HepG2 (cell line): ENCODE results near the gene LAMB3. TPM values are rescaled to one million over a fixed set of nuclear protein-coding genes. Genes with fewer than 3 reads are reported as not detected.

Experiments used
- ATAC-seq: fragments of 200-7000 bp; cut with Tn5 transposase; 3 replicates; pipeline ENCODE4 v1.9.1; 2020; ENCODE audit warnings: mild to moderate bottlenecking, moderate library complexity
- BruUV-seq: library from RNA; stranded (reverse); fragments of 400-500 nt; replicated peaks from 2 replicates; lab custom pipeline; 2021; lab: Mats Ljungman, UMichigan
- CTCF ChIA-PET: fragments of 300-600 bp; formaldehyde crosslinking; extraction: SDS; loops from one replicate; lab custom pipeline; 2021; ENCODE audit warnings: low total read pairs, inconsistent platforms, low intra/inter-chr PET ratio; lab: Yijun Ruan, JAX
- POLR2A ChIA-PET: fragments of 350-600 bp; sonication (Branson Sonifier 250); formaldehyde crosslinking; loops from one replicate; lab custom pipeline; 2020; ENCODE audit warnings: antibody characterized with exemption, inconsistent platforms; lab: Yijun Ruan, JAX
- DNase-seq: peaks from one replicate; pipeline ENCODE4 v3.0.0-alpha.2; 2015; ENCODE audit warnings: low spot score
- FAIRE-seq: peaks from 3 replicates; lab custom pipeline; 2011; peaks lifted over from hg19 to GRCh38; lab: Jason Lieb, UNC
- H2AFZ ChIP-seq: one replicate; pipeline ENCODE4 v1.6.1; 2011; ENCODE audit warnings: low read length, inconsistent platforms
- H3K27ac ChIP-seq: fragments of 300-600 bp; 3 replicates; pipeline ENCODE4 v1.8.0; 2011; ENCODE audit warnings: mixed run types, mild to moderate bottlenecking, mixed read lengths, low read length, inconsistent platforms; ENCODE audit not compliant: insufficient read depth; ENCODE audit errors: extremely low read length
- H3K27me3 ChIP-seq, 2 experiments: fragments of 200-600 bp in 1 of 2; 2 replicates in 1 of 2; 3 replicates in 1 of 2; pipeline versions ENCODE4 v1.6.0 to v1.8.0; 2011; ENCODE audit warnings: low read length in 2 of 2, mild to moderate bottlenecking in 2 of 2, moderate library complexity in 2 of 2, inconsistent platforms in 1 of 2; ENCODE audit not compliant: insufficient read depth in 2 of 2, control insufficient read depth in 1 of 2
- H3K36me3 ChIP-seq, 2 experiments: fragments of 200-600 bp in 1 of 2; replicated peaks in 1 of 2; 2 replicates in 1 of 2; 3 replicates in 1 of 2; pipeline versions ENCODE4 v1.5.1 to v1.8.0; 2011; ENCODE audit warnings: low read length in 2 of 2, inconsistent platforms in 1 of 2; ENCODE audit not compliant: insufficient read depth in 2 of 2, control insufficient read depth in 1 of 2
- H3K4me1 ChIP-seq: 2 replicates; pipeline ENCODE4 v1.5.1; 2012; ENCODE audit warnings: low read length, inconsistent platforms; ENCODE audit not compliant: insufficient read depth
- H3K4me2 ChIP-seq: 2 replicates; pipeline ENCODE4 v1.6.0; 2011; ENCODE audit warnings: low read depth, low read length, inconsistent platforms
- H3K4me3 ChIP-seq, 3 experiments: fragments of 200-600 bp in 1 of 3; sonication (generic), shearing (Covaris generic) in 1 of 3; replicated peaks in 1 of 3; 2 replicates each; pipeline ENCODE4 v1.5.1; 2011 to 2016; ENCODE audit warnings: low read length in 3 of 3, inconsistent platforms in 2 of 3, low read depth in 2 of 3, mild to moderate bottlenecking in 2 of 3, control low read depth in 1 of 3, mixed read lengths in 1 of 3; ENCODE audit not compliant: insufficient read depth in 1 of 3
- H3K79me2 ChIP-seq: one replicate; pipeline ENCODE4 v1.6.1; 2011; ENCODE audit warnings: low read length, inconsistent platforms; ENCODE audit not compliant: insufficient read depth
- H3K9ac ChIP-seq: 2 replicates; pipeline ENCODE4 v1.6.0; 2011; ENCODE audit warnings: mild to moderate bottlenecking, low read depth, low read length, inconsistent platforms; ENCODE audit not compliant: insufficient read depth
- H3K9me3 ChIP-seq: 2 replicates; pipeline ENCODE4 v1.5.1; 2012; ENCODE audit warnings: mild to moderate bottlenecking, low read length
- H4K20me1 ChIP-seq: 2 replicates; pipeline ENCODE4 v1.6.0; 2011; ENCODE audit warnings: inconsistent platforms, mild to moderate bottlenecking, low read length, moderate library complexity; ENCODE audit not compliant: insufficient read depth
- E2F5 ChIP-seq: sonication (generic); formaldehyde crosslinking; conservative IDR thresholded peaks from 2 replicates; pipeline ENCODE4 v1.4.0; 2020; ENCODE audit warnings: missing genetic modification reagents
- MAFG ChIP-seq: sonication (generic); formaldehyde crosslinking; IDR thresholded peaks from 2 replicates; pipeline ENCODE4 v1.5.1; 2020; ENCODE audit warnings: mild to moderate bottlenecking, missing genetic modification reagents
- WGBS: methylation state at CpG from one replicate; pipeline ENCODE4 v1.1.6; 2017; ENCODE audit warnings: low lambda C conversion rate; 5-methylcytosine and 5-hydroxymethylcytosine counted together
- in situ Hi-C: cut with HindIII; loops from 2 replicates; pipeline ENCODE4 v1.10.0; 2017; ENCODE audit warnings: low pct_unique_long_range_greater_than_20kb; ENCODE audit not compliant: extremely low pct_ligation_motif_present
- intact Hi-C: fragments of 100-400 bp; cut with micrococcal nuclease; formaldehyde crosslinking; loops from one replicate; pipeline ENCODE4 v1.10.0; 2022; ENCODE audit not compliant: unreplicated experiment
- polyA plus RNA-seq, 8 experiments: library from polyadenylated mRNA; depleted of rRNA in 3 of 8; stranded (reverse) in 7 of 8; unstranded in 1 of 8; fragments of >200 nt; fragmentation: Illumina TruSeq in 4 of 8; extraction: Trizol in 4 of 8; gene quantifications; 2 replicates each; pipeline versions ENCODE4 v1.2.1 to v1.2.3, GENCODE V29; 2011 to 2016; ENCODE audit warnings: low read depth in 4 of 8, missing spikeins in 1 of 8, mixed read lengths in 1 of 8; ENCODE audit not compliant: insufficient read depth in 1 of 8
- total RNA-seq, 5 experiments: library from RNA; depleted of rRNA; stranded (reverse); fragments of >200 nt; fragmentation: Illumina TruSeq; extraction: Trizol; gene quantifications; 2 replicates each; pipeline ENCODE4 v1.2.3, GENCODE V29; 2016; ENCODE audit warnings: low read depth in 1 of 5
- TF ChIP-seq, protein P1 (sequence below): sonication (generic); formaldehyde crosslinking; IDR thresholded peaks from 2 replicates; pipeline ENCODE4 v1.5.0; 2020; ENCODE audit warnings: mild to moderate bottlenecking, missing genetic modification reagents
- TF ChIP-seq, protein P2 (sequence below): sonication (generic); formaldehyde crosslinking; IDR thresholded peaks from 2 replicates; pipeline ENCODE4 v1.4.0; 2020; ENCODE audit warnings: mild to moderate bottlenecking, missing genetic modification reagents

Gene LAMB3
- total and polyA plus RNA-seq, 2 of the 13 experiments (the other 11 are each of a cell fraction or from before 2014, with no cell fraction given) = 0.18 to 0.24 TPM

DNA sequence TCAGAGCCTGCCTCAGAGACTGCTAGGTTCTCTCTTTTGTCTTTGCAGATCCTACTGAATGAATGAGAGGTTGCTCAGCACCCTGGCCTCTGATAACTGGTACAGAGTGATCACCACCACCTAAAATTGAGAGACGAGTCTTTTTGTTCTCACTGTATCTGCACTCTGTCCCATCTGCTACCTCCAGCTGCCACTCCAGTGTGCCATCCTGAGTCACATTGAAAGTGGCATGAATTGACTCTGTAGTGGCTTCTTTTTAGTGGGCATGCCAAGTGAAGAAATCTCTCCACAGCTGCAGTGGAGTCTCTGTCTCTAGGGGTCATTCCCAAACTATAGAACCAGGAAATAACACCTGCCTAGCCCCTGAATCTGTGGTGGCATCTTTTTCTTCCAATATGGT, 54.0 kb downstream of the LAMB3 start:
- H3K27me3 ChIP-seq = no peaks in the 10 kb centered on the region
- FAIRE-seq (no peak), ATAC-seq (no peak), DNase-seq (no peak)
- no peaks in the 10 kb centered on the region for H3K36me3 ChIP-seq
- intact Hi-C loops (no loop called here), in situ Hi-C loops (no loop called here)
- TF ChIP-seq MAFG (CRISPR knock-in tag) (no peak), E2F5 (CRISPR knock-in tag) (no peak)
- TF ChIP-seq, protein P1, sequence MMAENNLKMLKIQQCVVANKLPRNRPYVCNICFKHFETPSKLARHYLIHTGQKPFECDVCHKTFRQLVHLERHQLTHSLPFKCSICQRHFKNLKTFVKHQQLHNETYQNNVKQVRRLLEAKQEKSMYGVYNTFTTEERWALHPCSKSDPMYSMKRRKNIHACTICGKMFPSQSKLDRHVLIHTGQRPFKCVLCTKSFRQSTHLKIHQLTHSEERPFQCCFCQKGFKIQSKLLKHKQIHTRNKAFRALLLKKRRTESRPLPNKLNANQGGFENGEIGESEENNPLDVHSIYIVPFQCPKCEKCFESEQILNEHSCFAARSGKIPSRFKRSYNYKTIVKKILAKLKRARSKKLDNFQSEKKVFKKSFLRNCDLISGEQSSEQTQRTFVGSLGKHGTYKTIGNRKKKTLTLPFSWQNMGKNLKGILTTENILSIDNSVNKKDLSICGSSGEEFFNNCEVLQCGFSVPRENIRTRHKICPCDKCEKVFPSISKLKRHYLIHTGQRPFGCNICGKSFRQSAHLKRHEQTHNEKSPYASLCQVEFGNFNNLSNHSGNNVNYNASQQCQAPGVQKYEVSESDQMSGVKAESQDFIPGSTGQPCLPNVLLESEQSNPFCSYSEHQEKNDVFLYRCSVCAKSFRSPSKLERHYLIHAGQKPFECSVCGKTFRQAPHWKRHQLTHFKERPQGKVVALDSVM (CRISPR knock-in tag) = no peak
- TF ChIP-seq, protein P2, sequence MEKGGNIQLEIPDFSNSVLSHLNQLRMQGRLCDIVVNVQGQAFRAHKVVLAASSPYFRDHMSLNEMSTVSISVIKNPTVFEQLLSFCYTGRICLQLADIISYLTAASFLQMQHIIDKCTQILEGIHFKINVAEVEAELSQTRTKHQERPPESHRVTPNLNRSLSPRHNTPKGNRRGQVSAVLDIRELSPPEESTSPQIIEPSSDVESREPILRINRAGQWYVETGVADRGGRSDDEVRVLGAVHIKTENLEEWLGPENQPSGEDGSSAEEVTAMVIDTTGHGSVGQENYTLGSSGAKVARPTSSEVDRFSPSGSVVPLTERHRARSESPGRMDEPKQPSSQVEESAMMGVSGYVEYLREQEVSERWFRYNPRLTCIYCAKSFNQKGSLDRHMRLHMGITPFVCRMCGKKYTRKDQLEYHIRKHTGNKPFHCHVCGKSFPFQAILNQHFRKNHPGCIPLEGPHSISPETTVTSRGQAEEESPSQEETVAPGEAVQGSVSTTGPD (CRISPR knock-in tag) = no peak
- H3K9ac ChIP-seq = no peak overlapping the region
- no peak overlapping the region for H2AFZ ChIP-seq
- CTCF ChIA-PET = no interaction called here
- no peaks in the 10 kb centered on the region for H3K9me3 ChIP-seq
- POLR2A ChIA-PET = no interaction called here
- no peaks in the 10 kb centered on the region for H4K20me1 ChIP-seq
- no peaks in the 10 kb centered on the region for H3K4me1 ChIP-seq
- WGBS = 0% methylated on average over 1 of the region's 1 CpG
- no TSS peak for BruUV-seq
- no peak overlapping the region for H3K4me3 ChIP-seq
- H3K4me2 ChIP-seq = no peak overlapping the region
- H3K79me2 ChIP-seq = no peaks in the 10 kb centered on the region
- no peak overlapping the region for H3K27ac ChIP-seq
